KBM-7 (cell line): Measurements from ENCODE around the gene OR2J1.
"Not testable (repeated sequence)": the region's sequence is repeated elsewhere in the genome, so short reads cannot be mapped to it uniquely, and the experiment has no call there.

Source experiments
- DNase-seq: peaks from one replicate; pipeline ENCODE4 v3.0.0-alpha.2; 2015
- in situ Hi-C: fragments of 300-500 bp; cut with MboI; formaldehyde crosslinking; loops from 2 replicates; pipeline ENCODE4 v1.14.3; 2020; ENCODE audit warnings: low sequenced_read_pairs, low pct_unique_long_range_greater_than_20kb, mixed read lengths

OR2J1 gene

GRCh38 chr6:29149444-29149843, 50.2 kb downstream of the OR2J1 start:
- DNase-seq, in situ Hi-C loops: not testable (repeated sequence)
